HG03442 (cell line): ENCODE results near the gene PKP4.

ENCODE experiments used
- ATAC-seq: cut with Tn5 transposase; IDR thresholded peaks from one replicate; pipeline ENCODE4 v1.9.1; 2021; ENCODE audit warnings: mild to moderate bottlenecking, moderate library complexity; ENCODE audit not compliant: unreplicated experiment

Gene PKP4

GRCh38 chr2:158530829-158531228, 74.1 kb downstream of the PKP4 start:
- ATAC-seq = no peak

GRCh38 chr2:158533009-158533408, 76.3 kb downstream of the PKP4 start:
- ATAC-seq = no peak

GRCh38 chr2:158539176-158540005, 82.6 kb downstream of the PKP4 start:
- ATAC-seq = no peak

GRCh38 chr2:158542577-158542976, 85.8 kb downstream of the PKP4 start:
- ATAC-seq = no peak

GRCh38 chr2:158543957-158544356, 87.2 kb downstream of the PKP4 start:
- ATAC-seq = no peak

- ATAC-seq = no peak
Measured at GRCh38 chr2:158544998-158545397, 88.2 kb downstream of the PKP4 start.

GRCh38 chr2:158546412-158547144, 89.8 kb downstream of the PKP4 start:
- peak; percentile 59 for ATAC-seq

- ATAC-seq = no peak
Measured at GRCh38 chr2:158553257-158553656, 96.5 kb downstream of the PKP4 start.

GRCh38 chr2:158554996-158555395, 98.2 kb downstream of the PKP4 start:
- no peak for ATAC-seq

GRCh38 chr2:158556124-158556523, 99.4 kb downstream of the PKP4 start:
- ATAC-seq = no peak

- ATAC-seq = no peak
Measured at GRCh38 chr2:158557752-158558151, 101.0 kb downstream of the PKP4 start.

- ATAC-seq = no peak
Measured at GRCh38 chr2:158559252-158559651, 102.5 kb downstream of the PKP4 start.

- no peak for ATAC-seq
Measured at GRCh38 chr2:158560259-158560658, 103.5 kb downstream of the PKP4 start.

GRCh38 chr2:158561054-158561453, 104.3 kb downstream of the PKP4 start:
- no peak for ATAC-seq

- ATAC-seq = no peak
Measured at GRCh38 chr2:158567208-158567607, 110.5 kb downstream of the PKP4 start.

GRCh38 chr2:158569284-158569683, 112.5 kb downstream of the PKP4 start:
- no peak for ATAC-seq

GRCh38 chr2:158570869-158571268, 114.1 kb downstream of the PKP4 start:
- no peak for ATAC-seq

- ATAC-seq = no peak
Measured at GRCh38 chr2:158573739-158574138, 117.0 kb downstream of the PKP4 start.

- ATAC-seq = no peak
Measured at GRCh38 chr2:158575051-158575635, 118.4 kb downstream of the PKP4 start.

GRCh38 chr2:158577141-158577540, 120.4 kb downstream of the PKP4 start:
- no peak for ATAC-seq

GRCh38 chr2:158578703-158579330, 122.1 kb downstream of the PKP4 start:
- ATAC-seq = peak; percentile 96
